CD4-positive, alpha-beta T cell treated with Interleukin-17A for 4 hours (primary cell): ENCODE results near the gene TYK2.

Source experiments
- DNase-seq: peaks from one replicate; pipeline ENCODE4 v3.0.0-alpha.2; 2020; ENCODE audit warnings: mixed read lengths

TYK2 gene

GRCh38 chr19:10332965-10333757, 47.2 kb downstream of the TYK2 start, which contains the start of gene RAVER1:
RAVER1 (minus strand) TSS chr19:10333529; CDS start chr19:10333507, 22 bp downstream.
- DNase-seq: peak; percentile 99

DNA sequence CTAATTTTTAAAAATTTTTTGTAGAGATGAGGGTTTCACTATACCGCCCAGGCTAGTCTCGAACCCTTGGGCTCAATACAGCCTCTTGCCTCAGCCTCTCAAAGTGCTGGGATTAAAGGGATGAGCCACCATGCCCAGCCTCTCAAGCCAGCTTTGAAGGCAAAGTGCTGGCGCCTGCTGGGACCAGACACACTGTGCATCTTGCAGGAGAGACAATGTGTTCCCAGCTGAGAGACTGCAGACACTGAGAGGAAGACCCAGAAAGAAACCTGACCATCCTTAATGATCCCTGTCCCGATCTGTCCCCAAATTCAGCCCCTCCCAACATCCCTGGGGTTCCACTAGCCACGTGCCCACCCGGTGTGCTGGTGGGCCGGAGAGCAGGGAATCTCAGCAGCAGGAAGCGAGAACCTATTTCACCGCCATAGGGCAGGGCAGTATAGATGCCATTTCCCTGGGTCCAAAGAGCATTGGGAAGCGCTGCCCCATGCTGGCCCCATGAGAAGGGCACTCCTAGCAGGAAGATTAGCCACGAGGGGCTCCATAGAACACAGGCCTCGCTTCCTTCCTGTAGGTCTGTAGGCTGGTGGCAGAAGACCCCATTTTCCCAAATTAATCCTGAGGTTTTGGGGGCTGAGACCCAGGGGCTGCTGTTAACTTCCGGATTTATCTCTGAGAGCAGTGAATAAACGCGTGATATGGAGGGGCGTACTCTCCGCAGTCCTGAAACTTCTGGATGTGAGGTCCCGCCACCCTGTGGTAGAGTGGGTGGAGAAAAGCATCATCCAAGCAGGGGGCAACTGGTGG, 48.0 kb downstream of the TYK2 start:
- no peak for DNase-seq

- DNase-seq: no peak
These were observed 50.8 kb downstream of the TYK2 start for GRCh38 chr19:10329555-10329954.

DNA sequence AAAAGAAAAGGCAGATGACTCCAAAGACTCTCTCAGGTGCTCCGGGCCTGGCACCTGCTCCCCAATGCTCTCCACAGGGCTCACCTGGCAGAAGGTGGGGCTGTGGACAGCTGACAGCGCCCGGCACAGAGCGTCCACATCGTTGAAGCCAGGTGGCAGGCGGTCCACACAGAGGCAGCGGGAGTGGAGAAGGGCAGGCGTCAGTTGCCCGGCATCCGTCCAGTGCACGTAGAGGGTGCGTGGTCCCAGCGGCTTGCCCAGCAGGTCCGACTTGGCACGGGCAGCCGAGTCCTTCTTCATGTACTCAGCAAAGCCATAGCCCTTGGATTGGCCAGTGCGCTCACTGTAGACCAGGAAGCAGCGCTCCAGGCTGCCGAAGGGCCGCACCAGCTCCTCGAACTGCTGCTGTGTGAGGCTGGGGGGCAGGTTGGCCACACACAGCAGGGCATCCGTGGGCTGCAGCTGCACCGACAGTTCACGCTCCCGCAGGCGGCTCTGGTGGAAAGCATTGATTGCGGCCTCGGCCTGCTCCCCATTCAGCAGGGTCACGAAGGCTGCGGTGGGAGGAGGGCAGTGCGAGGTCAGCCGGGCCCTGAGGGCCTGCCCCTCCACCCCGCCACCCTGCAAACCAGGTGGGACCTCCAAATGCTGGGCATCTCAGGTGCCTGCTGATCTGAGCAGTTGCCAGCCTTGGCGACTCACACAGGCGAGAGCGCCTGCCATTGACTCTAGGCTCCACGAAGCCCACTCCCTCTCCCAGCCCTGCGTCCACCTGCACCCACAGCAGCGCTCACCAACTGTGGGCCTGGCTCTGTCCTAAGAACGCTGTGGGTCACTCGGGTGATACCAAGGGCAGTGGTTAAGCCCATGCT, 51.6 kb downstream of the TYK2 start:
- DNase-seq: no peak

DNA sequence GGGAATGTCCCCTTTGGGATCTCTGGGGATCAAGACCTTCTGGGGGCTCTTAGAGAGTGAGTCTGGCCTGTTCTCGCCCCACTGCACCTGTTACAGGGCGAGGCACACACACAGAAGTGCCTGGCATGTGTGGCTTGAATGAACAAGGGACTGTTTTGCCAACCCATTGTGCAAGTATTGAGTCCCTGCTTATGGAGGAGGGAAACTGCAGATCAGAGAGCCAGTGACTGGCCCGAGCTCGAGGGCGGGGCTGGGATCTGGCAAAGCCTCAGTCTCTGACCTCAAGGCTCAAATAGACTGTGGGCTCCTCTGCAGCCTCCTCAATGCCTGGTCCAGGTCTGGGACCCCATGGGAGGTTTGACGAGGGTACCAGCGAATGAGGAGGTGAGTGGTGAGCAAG, 52.6 kb downstream of the TYK2 start:
- DNase-seq: no peak

- no peak for DNase-seq
These were observed 54.6 kb downstream of the TYK2 start for GRCh38 chr19:10325732-10326131.

- no peak for DNase-seq
These were observed 58.2 kb downstream of the TYK2 start for GRCh38 chr19:10321874-10322835.

- DNase-seq: no peak
These were observed 59.0 kb downstream of the TYK2 start for GRCh38 chr19:10321417-10321797.

- no peak for DNase-seq
These were observed 59.6 kb downstream of the TYK2 start for GRCh38 chr19:10320602-10321416.

DNA sequence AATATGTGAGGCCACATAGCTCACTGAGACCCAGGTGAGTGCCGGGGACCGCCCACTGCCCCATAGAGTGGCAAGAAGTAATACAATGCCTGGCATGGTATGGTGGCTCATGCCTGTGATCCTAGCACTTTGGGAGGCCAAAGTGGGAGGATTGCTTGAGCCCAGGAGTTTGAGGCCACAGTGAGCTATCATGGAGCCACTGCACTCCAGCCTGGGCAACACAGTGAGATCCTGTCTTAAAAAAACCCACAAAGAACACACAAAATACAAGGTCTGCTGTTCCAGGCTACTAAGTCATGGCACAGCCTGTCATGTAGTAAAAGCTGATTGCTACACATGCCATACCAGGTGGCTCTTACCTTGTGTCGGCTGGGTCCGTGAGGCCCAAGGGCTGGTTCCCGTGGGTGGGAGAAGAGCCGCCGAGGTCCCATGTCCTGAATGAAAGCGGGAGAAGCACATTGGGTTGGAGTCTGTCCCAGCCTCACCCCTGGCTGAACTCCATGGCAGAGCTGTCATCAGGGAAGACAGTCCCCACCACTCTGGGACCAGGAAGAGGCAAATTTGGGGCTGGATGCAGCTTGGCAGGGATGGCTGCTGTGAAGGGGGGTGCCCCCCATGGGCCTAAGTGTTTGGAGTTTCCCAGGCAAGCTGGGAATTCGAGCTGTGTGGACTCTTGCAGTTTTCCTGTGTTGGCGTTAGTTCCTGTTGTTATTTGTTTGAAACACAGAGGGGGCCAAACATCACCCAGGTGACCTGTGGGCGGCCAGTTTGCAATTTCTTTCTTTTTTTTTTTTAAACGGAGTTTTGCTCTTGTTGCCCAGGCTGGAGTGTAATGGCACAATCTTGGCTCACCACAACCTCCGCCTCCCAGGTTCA, 61.3 kb downstream of the TYK2 start:
- DNase-seq: no peak

DNA sequence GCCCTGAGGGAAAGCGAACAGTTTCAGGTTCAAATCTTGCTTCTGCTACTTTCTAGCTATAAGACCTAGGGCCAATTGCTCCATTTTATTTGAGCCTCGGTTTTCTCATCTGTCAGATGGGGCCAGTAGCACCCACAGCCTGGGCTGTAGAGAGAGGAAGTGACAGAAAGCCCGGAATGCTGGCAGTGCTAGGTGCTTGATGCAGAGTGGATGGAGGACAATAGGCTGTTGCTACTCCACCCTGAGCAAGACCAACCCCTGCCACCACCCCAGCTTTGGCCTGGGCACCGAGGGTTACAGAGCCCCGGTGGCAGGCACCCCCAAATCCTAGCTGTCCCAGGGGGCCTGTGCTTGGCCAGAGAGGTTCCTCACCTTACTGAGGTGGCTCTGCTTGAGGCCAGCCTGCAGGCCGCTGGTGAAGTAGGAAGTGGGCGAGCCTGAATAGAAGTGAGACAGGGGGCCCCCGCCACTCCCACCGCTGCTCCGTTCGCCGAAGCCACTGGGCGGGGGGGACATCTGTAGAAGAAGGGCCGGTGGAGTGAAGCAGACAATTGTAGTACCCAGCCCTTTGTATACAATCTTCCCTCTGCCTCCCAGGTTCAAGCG, 62.4 kb downstream of the TYK2 start:
- DNase-seq: no peak

DNA sequence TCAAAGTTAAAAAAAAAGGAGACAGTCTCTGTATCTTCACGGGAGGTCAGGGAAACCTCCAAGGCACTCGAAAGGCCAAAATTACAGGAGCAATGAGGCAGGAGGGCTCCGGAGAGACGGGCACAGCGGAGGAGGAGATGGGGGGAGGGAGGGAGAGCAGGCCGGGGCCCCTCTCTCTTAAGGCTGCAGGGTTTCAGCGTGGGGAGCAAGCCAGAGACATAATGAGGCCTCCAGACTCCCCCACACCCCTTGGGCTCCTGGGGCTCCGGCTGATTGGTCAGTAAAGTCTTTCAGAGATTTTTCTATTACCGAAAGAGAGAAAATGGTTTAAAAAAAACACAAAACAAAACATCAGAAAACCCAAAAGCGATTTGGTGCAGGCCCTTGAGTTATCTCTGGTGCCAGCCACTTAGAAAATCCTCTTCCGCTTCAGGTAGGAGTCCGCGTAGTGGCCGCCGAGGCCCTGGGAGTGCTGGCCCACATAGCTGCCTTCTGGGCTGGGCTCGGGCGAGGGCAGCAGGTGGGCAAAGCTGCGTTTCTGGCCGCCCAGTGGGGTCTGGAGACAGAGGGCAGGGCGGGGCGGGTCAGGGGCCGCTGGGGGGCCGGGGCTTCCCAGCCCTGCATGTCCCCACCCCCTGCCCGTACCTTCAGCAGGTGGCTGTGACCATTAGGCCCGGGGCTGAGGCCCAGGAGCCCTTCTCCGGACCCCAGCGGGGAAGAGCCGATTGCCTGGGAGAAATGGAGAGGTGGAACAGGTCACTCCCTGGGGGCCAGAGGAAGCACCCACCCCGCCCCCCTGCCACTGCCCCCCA, 63.1 kb downstream of the TYK2 start:
- DNase-seq: no peak

DNA sequence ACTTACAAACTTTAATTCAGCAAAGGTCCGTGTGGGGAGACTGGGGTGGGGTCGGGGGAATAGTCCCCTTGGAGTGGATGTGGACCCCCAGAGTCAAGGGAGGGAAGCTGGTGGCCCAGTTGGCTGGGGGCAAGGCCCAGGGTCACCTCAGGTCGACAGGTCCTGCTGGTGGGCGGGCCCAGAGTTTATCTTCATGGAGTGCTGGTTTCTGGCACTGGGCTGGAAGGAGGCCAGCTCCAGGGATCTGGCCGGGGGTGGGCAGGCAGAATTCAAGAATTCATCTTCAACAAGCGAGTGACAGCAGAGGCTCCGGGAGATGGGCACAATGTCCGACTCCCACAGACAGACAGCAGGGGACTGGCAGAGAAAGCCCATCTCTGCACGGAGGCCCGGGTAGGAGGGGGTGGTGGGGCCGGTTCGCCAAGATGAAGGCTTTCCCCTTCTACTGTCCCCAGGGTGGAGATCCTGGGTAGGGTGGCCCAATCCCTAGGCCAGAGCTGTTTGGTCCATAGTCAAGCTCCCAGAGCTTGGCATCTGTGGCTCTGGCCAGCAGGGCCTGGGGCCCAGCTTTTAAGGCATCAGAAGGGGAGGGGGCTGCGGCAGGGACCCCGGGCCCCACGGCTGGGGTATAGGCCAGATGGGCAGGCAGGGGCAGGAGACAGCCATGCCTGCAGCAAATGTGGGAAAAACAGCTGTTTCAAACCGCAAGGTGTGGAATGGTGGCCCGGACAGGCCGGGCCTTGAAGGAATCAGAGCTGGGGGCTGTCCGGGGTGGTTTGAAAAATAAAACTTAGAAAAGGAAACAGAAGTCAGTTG, 63.9 kb downstream of the TYK2 start:
- DNase-seq: no peak

DNA sequence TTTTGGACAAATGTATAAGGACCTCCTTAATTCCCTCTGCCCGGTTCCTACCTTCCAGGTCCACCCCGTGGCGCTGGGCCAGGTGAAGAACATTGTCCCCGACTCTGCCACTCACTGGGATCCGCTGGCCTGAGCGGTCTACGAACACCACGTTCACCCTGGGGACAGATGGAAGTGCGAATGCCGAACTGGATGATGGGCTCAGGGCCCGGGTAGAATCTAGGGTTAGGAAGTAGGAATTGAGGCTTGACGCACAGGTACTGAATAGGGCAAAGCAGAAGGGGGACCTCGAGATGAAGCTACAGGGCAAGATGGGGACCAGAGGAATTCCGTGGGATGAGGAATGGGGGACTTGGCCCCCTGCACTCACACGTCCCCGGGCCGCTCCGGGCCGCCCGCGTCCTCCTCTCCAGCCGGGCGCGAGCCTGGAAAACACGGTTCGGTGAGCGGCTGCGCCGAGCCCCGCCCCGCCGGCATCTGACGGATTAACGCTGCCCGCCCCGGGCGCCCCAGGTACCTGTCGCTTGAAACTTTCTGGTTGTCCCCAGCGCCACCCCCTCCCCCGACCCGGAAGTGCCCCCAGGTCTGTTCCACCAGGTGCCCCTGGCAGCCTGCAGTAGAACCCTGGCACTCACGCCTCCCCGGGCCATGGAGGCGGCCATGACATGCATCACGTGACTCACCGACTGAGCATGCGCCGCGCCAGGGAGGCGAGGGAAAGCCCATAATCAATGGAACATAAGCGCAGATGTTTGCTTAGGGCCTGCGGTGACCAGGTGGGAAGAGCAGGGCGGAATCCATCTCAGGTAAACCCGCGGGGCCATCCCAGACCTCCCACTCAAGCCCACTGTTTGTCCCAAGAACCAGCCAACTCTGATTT, 64.8 kb downstream of the TYK2 start, which contains the start of gene FDX2:
FDX2 (minus strand) TSS at position 681 of the 880 bp plus-strand sequence; CDS start at position 662, 19 bp downstream.
- DNase-seq: peak; percentile 94

DNA sequence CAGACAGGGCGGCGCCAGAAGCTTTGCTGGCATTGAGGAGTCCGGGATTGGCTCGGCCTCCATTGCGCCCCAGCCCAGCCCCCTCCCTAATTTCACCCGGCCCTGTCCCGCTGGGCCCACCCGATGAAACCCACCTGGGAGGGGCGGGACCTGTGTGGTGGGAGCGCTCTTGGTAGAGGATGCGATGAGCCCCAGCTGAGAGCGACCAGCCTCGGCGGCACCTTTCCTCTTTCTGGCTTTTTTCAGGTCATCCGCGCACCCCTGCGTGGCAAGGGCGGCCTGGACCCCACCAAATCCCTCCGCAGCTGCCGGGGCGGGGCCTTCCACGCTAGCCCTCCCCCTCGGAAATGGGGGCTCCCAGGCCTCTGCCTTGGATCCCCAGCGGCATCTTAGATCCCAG, 70.9 kb downstream of the TYK2 start, which contains the start of gene ZGLP1:
ZGLP1 (minus strand) TSS at position 393 of the 400 bp plus-strand sequence.
- no peak for DNase-seq

DNA sequence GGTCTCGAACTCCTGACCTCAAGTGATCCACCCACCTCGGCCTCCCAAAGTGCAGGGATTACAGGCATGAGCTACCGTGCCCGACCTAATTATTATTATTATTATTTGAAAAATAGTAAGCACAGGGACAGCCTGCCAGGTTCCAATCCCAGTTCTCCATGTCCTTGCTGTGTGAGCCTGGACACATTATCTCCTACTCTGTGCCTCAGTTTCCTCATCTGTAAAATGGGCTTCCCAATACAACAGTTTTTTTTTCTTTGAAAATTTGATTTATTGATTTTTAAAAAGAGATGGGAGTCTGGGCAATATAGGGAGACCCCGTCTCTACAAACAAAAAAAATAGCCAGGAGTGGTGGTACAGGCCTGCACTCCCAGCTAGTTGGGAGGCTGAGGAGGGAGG, 74.0 kb downstream of the TYK2 start:
- DNase-seq: no peak
